Stimulated activated CD4-positive, alpha-beta T cell treated with anti-CD3 and anti-CD28 coated beads, Interleukin-1b, Interleukin-23, amount 100 ng/mL, for 1 hour (primary cell): ENCODE measurements around the gene REL.

Experiments
- DNase-seq, 2 donors: peaks; one replicate each; pipeline ENCODE4 v3.0.0-alpha.2; 2020; ENCODE audit warnings: low read depth in 2 of 2

Gene REL

DNA sequence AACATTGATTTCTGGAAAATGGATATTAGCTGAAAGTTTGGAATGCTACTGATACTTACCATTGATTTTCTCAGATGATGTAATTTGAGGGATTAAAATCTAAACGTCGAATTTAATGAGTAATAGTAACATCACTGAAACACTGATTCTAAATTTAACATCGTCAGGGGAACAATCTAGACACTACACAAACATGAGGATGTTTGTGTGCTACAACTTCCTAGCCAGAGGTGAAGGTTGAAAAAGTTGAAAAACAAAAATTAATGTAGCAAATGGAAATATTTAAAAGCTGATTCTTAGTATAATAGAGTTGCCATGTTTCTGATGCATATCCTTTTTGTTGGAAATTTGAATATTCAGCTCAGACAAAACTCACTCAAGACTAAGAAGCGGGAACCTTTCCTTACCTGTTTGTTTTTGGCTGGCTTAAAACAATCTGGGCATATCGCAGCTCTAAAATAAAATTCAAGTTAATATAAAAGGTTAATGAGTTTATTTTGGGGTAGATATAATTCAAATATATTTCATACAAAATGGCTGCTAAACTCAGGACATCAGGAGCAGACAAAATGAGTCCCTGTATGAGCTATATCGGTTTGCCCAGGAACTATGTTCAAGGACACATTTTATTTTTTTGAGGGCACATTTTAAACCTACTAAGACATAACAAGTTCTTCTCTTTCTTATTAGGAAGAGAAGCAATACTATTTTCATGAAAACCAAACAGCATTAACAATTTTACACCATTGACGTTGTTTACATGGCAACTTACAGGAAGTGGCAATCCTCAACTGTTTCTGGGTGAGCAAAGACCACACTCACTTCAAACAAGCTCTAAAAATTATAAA is 83.5 kb downstream of the REL start:
- DNase-seq, result no peak

GRCh38 chr2:60965499-60965785 is 84.1 kb downstream of the REL start:
- DNase-seq, result no peak

DNA sequence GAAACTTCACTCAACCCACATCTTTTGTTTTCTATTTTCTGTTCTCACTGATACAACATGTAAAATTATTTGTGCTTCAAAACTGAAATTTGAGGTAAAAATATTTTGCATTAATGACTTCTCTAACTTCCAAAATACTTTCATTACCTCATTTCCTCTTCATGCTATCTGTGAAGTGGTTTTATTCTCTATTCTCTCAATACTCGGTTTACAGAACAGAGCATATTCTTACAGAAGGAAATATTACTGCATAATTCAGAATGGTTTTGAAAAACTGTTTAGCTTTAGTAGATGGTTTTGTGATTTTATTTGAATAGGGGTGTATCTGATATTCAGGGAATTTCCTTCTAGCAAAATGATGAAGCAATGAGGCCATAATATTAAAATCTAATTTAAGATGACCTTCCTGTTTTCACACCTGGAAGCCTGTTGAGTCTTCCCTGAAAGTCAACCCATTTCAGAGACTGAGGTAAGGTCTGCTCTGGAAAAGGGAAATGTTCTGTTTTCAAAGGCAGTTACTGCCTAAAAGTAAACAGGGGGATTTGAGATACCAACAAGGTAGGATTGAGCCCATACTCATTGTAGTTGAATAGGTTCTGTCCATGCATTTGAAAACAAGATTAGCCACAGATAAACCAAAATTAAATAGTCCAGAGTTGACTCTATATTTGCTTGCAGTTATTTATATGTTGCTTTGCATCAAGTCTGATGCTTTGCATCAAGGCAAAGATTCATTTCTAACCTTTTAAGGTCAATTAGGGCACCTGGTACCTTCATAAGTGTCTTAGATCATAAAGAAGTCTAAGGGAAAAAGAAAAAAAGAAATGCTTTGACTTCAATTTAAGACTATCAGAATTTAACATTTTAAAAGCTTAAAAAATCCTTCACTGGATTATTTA is 85.4 kb downstream of the REL start:
- no peak for DNase-seq

GRCh38 chr2:60972889-60973656 is 91.7 kb downstream of the REL start:
- no peak for DNase-seq

GRCh38 chr2:60973705-60974104 is 92.3 kb downstream of the REL start:
- DNase-seq, result no peak

GRCh38 chr2:60974652-60975051 is 93.3 kb downstream of the REL start:
- DNase-seq, result no peak
